Eye (tissue), 1 donor: ENCODE measurements around the gene HNRNPK.
A peak's percentile ranks its signal among the peaks of the same experiment; 100 is the strongest.

Source experiments
- DNase-seq: peaks from one replicate; pipeline ENCODE4 v3.0.0-alpha.2; 2015

Gene HNRNPK

GRCh38 chr9:83930881-83931280, 49.1 kb downstream of the HNRNPK start:
- DNase-seq: no peak

DNA sequence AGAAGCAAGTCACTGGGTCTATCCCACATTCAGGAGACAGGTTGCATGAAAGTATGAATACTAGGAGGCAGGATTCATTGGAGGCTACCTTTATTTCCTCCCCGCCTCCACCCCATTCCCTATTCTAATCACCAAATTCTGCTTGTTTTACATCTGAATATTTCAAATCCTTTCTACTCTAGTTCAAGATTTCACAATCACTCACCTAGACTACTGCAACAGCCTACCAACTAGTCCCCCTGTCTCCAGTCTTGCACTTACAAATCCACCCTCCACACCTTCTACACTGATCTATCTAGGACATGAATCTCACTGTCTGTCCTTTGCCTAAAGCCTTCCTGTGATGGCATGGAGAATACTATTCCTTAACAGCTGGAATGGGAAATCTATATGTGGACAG, 52.4 kb downstream of the HNRNPK start:
- DNase-seq: no peak

DNA sequence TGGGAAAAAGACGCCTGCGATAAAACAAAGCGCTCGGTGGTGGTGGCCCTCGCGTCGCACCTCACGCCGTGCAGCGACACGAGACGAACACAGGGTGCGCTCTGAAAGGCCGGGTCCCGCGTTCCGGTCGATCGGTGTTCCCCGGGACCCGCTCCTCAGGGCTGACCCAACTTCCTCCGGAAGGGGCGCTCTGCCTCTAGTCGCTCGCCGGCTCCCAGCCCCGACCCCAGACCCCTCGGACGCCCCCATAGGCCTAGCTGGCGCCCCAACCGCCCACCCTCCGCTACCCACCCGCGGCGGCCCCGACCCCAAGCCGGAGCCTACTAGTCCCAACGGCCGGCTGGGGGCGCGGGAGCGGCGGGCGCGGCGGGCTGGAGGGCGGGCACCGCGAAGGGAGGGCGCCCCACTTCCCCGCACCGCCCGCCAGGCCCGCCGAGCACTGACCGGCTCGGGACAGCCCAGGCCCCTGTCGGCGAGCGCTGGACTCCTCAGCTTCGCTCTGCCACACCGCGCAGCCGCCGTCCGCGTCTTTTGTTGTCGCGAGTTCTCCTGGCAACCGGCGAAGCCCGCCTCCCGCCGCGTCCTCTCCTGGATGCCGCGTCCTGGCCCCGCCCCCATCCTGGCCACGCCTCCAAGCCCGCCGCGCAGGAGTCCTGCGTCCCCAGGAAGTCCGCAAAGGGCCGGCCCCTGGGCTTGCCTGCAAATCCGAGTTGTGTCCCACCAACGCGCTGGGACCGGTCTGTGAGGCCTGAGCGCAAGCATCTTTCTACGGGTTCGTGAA, 58.9 kb downstream of the HNRNPK start, which contains the start of gene KIF27:
Gene KIF27 (minus strand): TSS at position 506 of the 781 bp plus-strand sequence. CDS start 5,841 bp downstream, outside the sequence.
- peak; percentile 99 for DNase-seq

DNA sequence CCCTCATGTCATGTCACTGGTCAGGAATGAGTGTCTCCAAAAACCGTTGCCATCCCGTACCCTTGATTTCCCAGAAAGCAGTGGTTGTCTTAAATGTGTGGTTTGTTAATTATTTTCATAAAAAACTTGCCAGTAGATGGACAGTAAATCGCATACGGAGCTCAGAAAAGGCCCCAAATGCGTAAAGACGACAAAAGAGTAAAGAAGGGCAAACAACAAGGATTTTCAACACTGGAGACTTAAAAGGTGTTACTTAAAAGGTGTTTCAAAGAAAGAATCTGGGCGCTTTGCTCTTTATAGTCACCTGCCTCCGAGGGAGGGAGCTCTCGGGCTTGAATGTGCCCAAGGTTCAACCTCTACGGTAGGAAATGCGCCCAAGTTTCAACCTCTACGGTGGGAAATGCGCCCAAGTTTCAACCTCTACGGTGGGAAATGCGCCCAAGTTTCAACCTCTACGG, 59.5 kb downstream of the HNRNPK start:
- DNase-seq: peak; percentile 78

DNA sequence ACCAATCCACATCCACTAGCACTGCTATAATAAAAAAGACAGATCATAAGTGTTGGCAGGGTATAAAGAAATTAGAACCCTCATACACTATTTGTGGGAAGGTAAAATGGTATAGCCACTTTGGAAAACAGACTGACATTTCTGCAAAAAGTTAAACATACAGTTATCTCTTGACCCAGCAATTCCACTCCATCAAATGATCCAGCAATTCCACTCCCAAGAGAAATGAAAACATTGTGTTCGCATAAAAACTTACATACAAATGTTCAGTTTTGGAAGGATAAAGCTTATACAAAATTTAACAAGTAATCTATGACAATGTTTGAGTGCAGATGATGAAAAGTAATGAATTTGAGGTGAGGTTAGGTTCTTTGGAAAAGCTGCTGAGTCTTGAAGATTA, 60.9 kb downstream of the HNRNPK start:
- DNase-seq: no peak
